GM18867 (cell line): ENCODE results near the gene RAPGEF1.
"Not testable (repeated sequence)": the region's sequence is repeated elsewhere in the genome, so short reads cannot be mapped to it uniquely, and the experiment has no call there.

Experiments
- ATAC-seq: cut with Tn5 transposase; IDR thresholded peaks from one replicate; pipeline ENCODE4 v1.9.1; 2021; ENCODE audit warnings: mild to moderate bottlenecking, moderate library complexity; ENCODE audit not compliant: unreplicated experiment

The RAPGEF1 gene

GRCh38 chr9:131656356-131657036, 83.4 kb downstream of the RAPGEF1 start:
- peak; percentile 66 for ATAC-seq

DNA sequence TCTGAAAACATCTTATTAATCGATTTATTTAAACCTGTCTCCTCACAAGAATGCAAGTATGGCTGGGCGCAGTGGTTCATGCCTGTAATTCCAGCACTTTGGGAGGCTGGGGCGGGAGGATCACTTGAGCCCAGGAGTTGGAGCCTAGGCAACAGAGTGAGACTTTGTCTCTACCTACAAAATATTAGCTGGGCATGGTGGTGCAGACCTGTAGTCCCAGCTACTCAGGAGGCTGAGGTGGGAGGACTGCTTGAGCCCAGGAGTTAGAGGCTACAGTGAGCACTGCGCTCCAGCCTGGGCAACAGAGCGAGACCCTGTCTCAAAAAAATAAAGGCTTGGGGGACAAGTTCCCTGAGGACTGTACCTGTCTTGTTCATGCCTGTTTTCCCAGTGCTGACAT, 85.5 kb downstream of the RAPGEF1 start:
- not testable (repeated sequence) for ATAC-seq

DNA sequence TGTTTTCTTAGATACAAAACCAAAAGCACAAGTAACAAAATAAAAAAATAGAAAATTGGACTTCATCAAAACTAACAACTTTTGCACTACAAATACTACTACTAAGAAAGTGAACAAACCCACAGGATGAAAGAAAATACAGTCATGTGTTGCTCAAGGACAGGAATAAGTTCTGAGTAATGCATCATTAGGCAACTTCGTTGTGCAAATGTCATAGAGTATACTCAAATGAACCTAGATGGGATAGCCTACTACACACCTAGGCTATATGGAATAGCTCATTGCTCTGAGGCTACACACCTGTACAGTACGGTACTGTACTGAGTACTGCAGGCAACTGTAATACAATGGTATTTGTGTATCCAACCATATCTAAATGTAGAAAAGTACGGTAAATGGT, 88.3 kb downstream of the RAPGEF1 start:
- no peak for ATAC-seq

DNA sequence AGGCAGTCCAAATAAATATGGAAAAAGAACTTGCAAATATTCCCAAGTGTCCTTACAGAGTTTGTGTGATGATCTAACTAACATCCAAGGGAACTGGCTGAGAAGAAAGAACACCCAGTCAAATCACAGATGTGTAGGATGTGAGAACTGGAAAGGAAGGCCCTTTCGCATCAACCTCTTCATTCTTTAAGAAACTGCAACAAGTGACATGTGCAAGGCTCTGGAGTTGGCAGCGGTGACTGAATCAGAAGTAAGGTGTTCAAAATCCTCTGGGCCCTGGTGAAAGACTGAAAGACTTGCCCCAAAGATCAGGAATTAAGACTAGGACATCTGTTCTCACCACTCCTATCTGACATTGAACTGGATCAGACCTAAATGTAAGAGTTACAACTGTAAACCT, 88.7 kb downstream of the RAPGEF1 start:
- no peak for ATAC-seq

GRCh38 chr9:131650254-131650653, 89.6 kb downstream of the RAPGEF1 start:
- no peak for ATAC-seq

- no peak for ATAC-seq
Observed at GRCh38 chr9:131649646-131650045, 90.2 kb downstream of the RAPGEF1 start.

GRCh38 chr9:131645078-131645776, 94.6 kb downstream of the RAPGEF1 start:
- ATAC-seq = peak; percentile 69

DNA sequence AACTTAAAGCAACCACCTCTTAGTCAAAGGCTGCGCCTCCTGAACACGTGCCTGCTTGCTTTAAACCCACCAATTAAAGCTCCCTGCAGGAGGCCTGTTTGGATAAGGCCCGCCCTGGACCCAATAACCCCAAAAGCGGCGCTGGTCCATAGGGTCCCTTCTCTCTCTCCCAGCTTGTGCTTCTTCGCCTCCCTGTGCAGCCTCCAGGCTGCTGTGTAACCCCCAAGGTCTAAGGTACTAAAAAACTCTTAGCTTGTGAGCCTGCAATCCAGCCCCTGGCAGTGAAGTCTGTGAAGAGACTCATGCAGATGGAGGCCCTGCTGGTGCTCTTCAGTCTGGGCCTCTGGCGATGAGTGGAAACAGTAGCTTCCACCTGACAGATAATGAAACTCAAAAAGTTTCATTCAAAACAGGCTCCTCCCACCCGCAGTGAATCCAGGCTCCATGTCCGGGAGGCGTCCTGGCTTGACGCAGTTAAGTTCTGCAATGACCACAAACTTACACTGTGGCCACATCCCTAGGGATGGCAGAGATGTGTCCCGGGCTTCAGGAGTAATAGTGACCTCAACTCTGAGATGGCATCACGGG, 97.3 kb downstream of the RAPGEF1 start:
- peak; percentile 39 for ATAC-seq

DNA sequence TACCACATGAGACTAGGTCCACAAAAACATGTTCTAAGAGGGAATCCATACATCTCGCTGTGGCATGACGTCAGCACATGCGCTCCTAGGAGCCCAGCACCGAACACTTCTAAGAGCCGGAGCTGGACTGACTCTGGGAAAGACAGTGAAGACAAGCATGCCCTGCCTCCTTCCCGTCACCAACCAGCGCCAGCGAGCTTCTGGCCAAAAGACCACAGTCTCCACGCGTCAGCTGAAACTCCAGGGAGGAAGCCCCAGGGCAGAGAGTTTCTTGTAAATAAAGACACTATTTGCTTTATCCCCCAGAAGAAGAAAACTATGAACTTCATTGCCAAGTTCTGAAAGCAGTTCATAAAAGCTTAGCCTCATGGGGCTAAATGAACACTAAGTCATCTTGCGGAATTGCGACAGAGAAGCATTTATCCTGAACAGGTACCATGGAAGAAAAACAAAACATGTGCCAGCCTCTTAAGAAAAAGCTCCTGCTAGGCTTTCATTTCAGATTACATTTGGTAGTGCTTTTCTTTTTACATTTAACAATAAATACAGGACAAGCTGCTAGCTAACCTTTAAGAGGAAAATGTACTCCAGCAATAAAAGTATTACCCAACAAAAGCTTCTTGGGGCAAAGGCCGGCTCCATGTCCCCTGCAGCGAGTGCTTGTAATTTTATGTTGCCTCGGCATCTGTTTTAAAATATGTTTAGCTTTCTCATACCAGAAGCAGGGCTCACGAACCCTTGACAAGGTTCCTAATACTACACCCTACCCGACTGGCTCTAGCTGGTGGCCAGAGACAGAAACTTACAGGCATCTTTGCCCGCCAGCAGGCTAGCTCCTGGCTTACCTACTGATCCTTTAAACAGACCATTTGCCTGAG, 98.0 kb downstream of the RAPGEF1 start:
- no peak for ATAC-seq

DNA sequence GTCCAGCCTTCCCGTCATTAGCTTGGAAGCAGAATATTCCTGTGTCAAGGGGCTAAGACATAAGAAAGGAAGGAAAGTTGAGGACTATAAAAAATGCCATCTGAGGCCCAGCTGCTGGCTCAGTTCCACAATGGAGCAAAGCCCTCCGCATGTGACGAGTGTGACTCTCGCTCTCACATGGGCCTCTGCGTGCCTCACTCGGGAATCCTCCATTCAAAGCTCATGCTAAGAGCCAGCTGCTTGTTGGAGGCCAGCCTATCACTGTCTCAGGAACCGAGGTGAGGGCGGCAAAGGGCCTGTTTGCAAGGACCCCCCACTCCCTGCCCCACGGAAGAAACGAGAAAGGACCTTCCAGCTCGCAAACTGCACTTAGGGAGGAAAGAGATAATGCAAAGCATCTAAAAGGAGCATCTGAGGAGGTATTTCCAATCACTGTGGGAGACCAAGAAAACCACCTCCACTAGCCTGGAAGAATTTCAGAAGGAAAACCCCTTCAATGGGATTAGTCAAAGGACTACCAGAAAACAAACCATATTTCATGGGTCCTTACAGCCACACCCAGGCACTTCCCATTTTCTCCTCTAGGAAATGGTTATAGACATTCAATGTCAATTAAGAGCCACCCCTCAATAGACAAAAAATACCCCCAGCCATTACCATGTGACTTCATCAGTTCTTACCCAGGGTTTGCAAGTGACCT, 99.3 kb downstream of the RAPGEF1 start:
- no peak for ATAC-seq

- ATAC-seq = no peak
Observed at GRCh38 chr9:131639769-131640437, 100.0 kb downstream of the RAPGEF1 start.

- no peak for ATAC-seq
Observed at GRCh38 chr9:131636593-131636992, 103.3 kb downstream of the RAPGEF1 start.

DNA sequence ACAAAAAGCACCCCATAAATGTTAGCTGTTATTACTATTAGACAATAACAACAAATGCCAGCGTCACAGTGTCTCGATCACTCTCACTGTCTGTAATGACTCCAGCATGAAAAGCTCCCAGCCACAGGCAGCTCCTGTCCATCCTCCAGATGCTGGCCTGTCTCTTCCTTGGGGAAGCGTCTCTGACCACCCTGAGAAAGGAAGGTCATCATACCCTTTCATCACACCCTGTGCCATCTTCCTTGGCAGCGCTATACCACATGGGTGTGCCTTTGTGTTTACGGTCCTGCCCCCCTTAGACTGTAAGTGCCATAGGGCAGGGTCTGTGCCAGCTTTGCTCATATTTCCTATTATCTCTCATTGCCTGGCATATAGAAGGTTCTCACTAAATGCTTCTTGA, 104.0 kb downstream of the RAPGEF1 start:
- ATAC-seq = no peak

GRCh38 chr9:131635285-131635684, 104.6 kb downstream of the RAPGEF1 start:
- ATAC-seq = no peak

GRCh38 chr9:131633491-131634031, 106.3 kb downstream of the RAPGEF1 start:
- ATAC-seq = no peak

GRCh38 chr9:131631306-131631705, 108.6 kb downstream of the RAPGEF1 start:
- ATAC-seq = no peak

GRCh38 chr9:131630205-131630831, 109.6 kb downstream of the RAPGEF1 start:
- ATAC-seq = no peak

DNA sequence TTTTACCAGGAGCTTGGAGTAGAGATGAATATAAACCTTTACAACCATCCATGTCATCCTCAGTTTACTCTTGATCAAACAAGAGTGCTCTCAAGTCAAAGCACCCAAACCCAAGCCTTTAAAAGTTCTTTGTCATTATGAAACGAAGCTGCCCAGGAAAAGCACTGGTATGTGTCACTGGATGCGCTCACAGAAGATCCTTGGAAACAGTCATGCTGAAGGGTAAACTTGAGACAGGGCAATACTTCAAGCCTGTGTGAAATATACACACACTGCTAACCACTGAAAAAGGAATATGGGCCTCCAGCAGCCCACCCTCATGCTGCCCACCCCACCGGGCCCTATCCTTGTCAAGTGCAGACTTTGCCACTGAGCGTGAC, 110.1 kb downstream of the RAPGEF1 start:
- no peak for ATAC-seq

DNA sequence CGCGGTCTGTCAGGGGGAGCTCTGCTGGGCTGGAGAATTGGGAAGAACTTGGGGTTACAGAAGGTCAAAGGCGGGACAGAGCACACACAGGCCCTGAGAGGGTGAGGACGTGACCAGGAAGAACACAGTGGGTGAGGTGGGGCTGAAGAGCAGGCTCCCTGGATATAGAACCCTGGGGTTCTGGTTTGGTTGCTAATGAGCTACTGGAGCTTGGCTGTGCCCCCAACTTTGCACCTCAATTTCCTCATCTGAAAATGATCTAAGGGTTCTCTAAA, 110.7 kb downstream of the RAPGEF1 start:
- ATAC-seq = no peak
